ENCODE results near the gene AUTS2. TPM values are rescaled to one million over a fixed set of nuclear protein-coding genes. Genes with fewer than 3 reads are reported as not detected.

AUTS2 gene
- total and polyA plus RNA-seq, 9 of the 15 experiments (the other 6 are each of a cell fraction or from before 2014, with no cell fraction given), result 0.58 TPM; not detected in 8

GRCh38 chr7:70312336-70312735 lies 714.1 kb downstream of the AUTS2 start:
- FAIRE-seq, result no peak
- CTCF ChIA-PET (ENCODE audit: low intra/inter-chr PET ratio), result no interaction called here
- Histone ChIP-seq H3K4me3 (no peak overlapping the region), H3K4me2 (ENCODE audit: insufficient read depth, low read length) (no peak overlapping the region), H2AFZ (ENCODE audit: low read depth, low read length) (no peak overlapping the region), H4K20me1 (replicated peaks; ENCODE audit: control insufficient read depth, insufficient read depth, low read length) (no peaks in the 10 kb centered on the region), H3K27ac (ENCODE audit: extremely low read depth, low read depth, low read length) (no peak overlapping the region), H3K9me3 (replicated peaks; ENCODE audit: control insufficient read depth, insufficient read depth, low read depth, low read length) (no peaks in the 10 kb centered on the region), H3K27me3 (ENCODE audit: control insufficient read depth in 2 of 2, insufficient read depth in 2 of 2, low read length in 2 of 2) (no peaks in the 10 kb centered on the region), H3K9me1 (ENCODE audit: control insufficient read depth, insufficient read depth, low read length) (no peaks in the 10 kb centered on the region), H3K36me3 (ENCODE audit: control insufficient read depth, insufficient read depth, low read length) (no peaks in the 10 kb centered on the region), H3K4me1 (replicated peaks in 1 of 2; ENCODE audit: control insufficient read depth in 2 of 2, insufficient read depth in 2 of 2, low read length in 2 of 2) (no peaks in the 10 kb centered on the region), H3K79me2 (ENCODE audit: control insufficient read depth, insufficient read depth, low read length) (no peaks in the 10 kb centered on the region), H3K9ac (ENCODE audit: insufficient read depth in 1 of 2, low read depth in 2 of 2, low read length in 2 of 2) (no peak overlapping the region)
- no peak for ATAC-seq
- no peak for DNase-seq (ENCODE audit: extremely low read depth in 1 of 4, low spot score in 3 of 4)
- no TSS peak for BruUV-seq (replicated peaks)
- in situ Hi-C loops (cut with MboI), result no loop called here
- intact Hi-C loops (cut with micrococcal nuclease), result no loop called here
- POLR2A ChIA-PET, result no interaction called here
- 0% methylated on average over 1 of the region's 1 CpG for WGBS (ENCODE audit: insufficient coverage, low coverage, missing lambda C conversion rate)
- TF ChIP-seq TEAD1 (CRISPR knock-in tag; IDR thresholded peaks at IDR 0.05) (no peak), HMGN3 (IDR thresholded peaks at IDR 0.05; ENCODE audit: borderline replicate concordance, extremely low read depth, insufficient read length, low read depth, low read length) (no peak), USF2 (CRISPR knock-in tag; IDR thresholded peaks at IDR 0.05) (no peak), RFX5 (IDR thresholded peaks at IDR 0.05; ENCODE audit: low read depth, low read length) (no peak), BMI1 (IDR thresholded peaks at IDR 0.05; ENCODE audit: low read length) (no peak), MAFF (IDR thresholded peaks at IDR 0.05; ENCODE audit: low read length) (no peak), U2AF2 (optimal IDR thresholded peaks at IDR 0.05; ENCODE audit: low read depth, low read length) (no peak), DACH1 (IDR thresholded peaks at IDR 0.05; ENCODE audit: partially characterized antibody) (no peak)
- TF ChIP-seq, protein P1, sequence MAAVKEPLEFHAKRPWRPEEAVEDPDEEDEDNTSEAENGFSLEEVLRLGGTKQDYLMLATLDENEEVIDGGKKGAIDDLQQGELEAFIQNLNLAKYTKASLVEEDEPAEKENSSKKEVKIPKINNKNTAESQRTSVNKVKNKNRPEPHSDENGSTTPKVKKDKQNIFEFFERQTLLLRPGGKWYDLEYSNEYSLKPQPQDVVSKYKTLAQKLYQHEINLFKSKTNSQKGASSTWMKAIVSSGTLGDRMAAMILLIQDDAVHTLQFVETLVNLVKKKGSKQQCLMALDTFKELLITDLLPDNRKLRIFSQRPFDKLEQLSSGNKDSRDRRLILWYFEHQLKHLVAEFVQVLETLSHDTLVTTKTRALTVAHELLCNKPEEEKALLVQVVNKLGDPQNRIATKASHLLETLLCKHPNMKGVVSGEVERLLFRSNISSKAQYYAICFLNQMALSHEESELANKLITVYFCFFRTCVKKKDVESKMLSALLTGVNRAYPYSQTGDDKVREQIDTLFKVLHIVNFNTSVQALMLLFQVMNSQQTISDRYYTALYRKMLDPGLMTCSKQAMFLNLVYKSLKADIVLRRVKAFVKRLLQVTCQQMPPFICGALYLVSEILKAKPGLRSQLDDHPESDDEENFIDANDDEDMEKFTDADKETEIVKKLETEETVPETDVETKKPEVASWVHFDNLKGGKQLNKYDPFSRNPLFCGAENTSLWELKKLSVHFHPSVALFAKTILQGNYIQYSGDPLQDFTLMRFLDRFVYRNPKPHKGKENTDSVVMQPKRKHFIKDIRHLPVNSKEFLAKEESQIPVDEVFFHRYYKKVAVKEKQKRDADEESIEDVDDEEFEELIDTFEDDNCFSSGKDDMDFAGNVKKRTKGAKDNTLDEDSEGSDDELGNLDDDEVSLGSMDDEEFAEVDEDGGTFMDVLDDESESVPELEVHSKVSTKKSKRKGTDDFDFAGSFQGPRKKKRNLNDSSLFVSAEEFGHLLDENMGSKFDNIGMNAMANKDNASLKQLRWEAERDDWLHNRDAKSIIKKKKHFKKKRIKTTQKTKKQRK (IDR thresholded peaks at IDR 0.05; ENCODE audit: borderline replicate concordance, low read depth, low read length), result no peak
- TF ChIP-seq, protein P2, sequence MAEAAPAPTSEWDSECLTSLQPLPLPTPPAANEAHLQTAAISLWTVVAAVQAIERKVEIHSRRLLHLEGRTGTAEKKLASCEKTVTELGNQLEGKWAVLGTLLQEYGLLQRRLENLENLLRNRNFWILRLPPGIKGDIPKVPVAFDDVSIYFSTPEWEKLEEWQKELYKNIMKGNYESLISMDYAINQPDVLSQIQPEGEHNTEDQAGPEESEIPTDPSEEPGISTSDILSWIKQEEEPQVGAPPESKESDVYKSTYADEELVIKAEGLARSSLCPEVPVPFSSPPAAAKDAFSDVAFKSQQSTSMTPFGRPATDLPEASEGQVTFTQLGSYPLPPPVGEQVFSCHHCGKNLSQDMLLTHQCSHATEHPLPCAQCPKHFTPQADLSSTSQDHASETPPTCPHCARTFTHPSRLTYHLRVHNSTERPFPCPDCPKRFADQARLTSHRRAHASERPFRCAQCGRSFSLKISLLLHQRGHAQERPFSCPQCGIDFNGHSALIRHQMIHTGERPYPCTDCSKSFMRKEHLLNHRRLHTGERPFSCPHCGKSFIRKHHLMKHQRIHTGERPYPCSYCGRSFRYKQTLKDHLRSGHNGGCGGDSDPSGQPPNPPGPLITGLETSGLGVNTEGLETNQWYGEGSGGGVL (CRISPR knock-in tag; IDR thresholded peaks at IDR 0.05), result no peak
